GM23248 (cell line): ENCODE measurements around the gene RALA.

Experiments used
- EZH2 ChIP-seq: fragments of 200-600 bp; sonication (generic); IDR thresholded peaks from 2 replicates; pipeline ENCODE4 v1.6.1; 2018; ENCODE audit warnings: antibody characterized with exemption, mild to moderate bottlenecking; ENCODE audit not compliant: insufficient read depth, poor library complexity, severe bottlenecking
- EZH2phosphoT487 ChIP-seq: fragments of 200-600 bp; sonication (generic); IDR thresholded peaks from 2 replicates; pipeline ENCODE4 v1.6.1; 2018; ENCODE audit warnings: antibody characterized with exemption, moderate library complexity, mild to moderate bottlenecking, low read depth; ENCODE audit not compliant: insufficient read depth

DNA sequence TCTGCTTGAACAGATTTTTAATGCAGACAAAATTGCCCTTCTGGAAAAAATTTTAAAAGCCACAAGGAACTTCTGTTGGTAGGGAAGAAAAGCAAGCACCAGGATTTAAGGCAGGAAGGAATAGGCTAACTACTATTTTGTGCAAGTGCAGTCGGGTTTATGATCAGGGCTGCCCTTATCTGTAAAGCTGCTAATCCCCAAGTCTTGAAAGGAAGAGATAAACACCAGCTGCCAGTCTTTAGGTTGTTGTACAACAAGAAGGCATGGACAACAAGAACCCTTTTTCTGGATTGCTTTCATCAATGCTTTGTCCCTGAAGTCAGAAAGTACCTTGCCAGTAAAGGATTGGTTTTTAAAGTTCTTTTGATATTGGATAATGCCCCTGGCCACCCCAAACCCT, 40.7 kb downstream of the RALA start:
- TF ChIP-seq EZH2 (no peak), EZH2phosphoT487 (no peak)
